22Rv1 (cell line): ENCODE results near the gene CADM1.

Experiments used
- CTCF ChIP-seq: fragments of 450-650 bp; IDR thresholded peaks from 2 replicates; pipeline ENCODE4 v1.5.1; 2017; ENCODE audit warnings: mild to moderate bottlenecking
- ZFX ChIP-seq: fragments of 450-650 bp; IDR thresholded peaks from 2 replicates; pipeline ENCODE4 v1.6.1; 2017; ENCODE audit warnings: antibody characterized with exemption, borderline replicate concordance

GRCh38 chr11:115208808-115209259, 295.4 kb downstream of the CADM1 start:
- no peak for TF ChIP-seq CTCF
- no peak for TF ChIP-seq ZFX
